HCT116 (cell line): ENCODE data around the gene GRIK1.

ENCODE experiments used
- EGR1 ChIP-seq: IDR thresholded peaks from 2 replicates; pipeline ENCODE4 v1.6.1; 2012; ENCODE audit warnings: low read depth
- EZH2 ChIP-seq: fragments of 200-600 bp; sonication (generic); IDR thresholded peaks from 2 replicates; pipeline ENCODE4 v1.6.1; 2017; ENCODE audit warnings: antibody characterized with exemption, mixed run types
- EZH2phosphoT487 ChIP-seq: fragments of 200-600 bp; IDR thresholded peaks from 2 replicates; pipeline ENCODE4 v1.6.1; 2018; ENCODE audit warnings: antibody characterized with exemption, borderline replicate concordance
- POLR2A ChIP-seq: IDR thresholded peaks from 2 replicates; pipeline ENCODE4 v1.7.0; 2011; ENCODE audit warnings: borderline replicate concordance; ENCODE audit not compliant: insufficient read depth, insufficient read length; ENCODE audit errors: extremely low read depth
- TF ChIP-seq, protein P1 (sequence below): IDR thresholded peaks from 2 replicates; pipeline ENCODE4 v1.6.1; 2012
- TF ChIP-seq, protein P2 (sequence below), 3 experiments: fragments of 200-600 bp in 1 of 3; sonication (generic) in 1 of 3; IDR thresholded peaks in 2 of 3; conservative IDR thresholded peaks in 1 of 3; 2 replicates each; pipeline ENCODE4 v1.5.1; 2012 to 2017; ENCODE audit warnings: low read depth in 2 of 3, low read length in 2 of 3, antibody characterized with exemption in 1 of 3, borderline replicate concordance in 1 of 3, control low read depth in 1 of 3, mild to moderate bottlenecking in 1 of 3, mixed read lengths in 1 of 3, mixed run types in 1 of 3, moderate library complexity in 1 of 3; ENCODE audit not compliant: insufficient read depth in 1 of 3

DNA sequence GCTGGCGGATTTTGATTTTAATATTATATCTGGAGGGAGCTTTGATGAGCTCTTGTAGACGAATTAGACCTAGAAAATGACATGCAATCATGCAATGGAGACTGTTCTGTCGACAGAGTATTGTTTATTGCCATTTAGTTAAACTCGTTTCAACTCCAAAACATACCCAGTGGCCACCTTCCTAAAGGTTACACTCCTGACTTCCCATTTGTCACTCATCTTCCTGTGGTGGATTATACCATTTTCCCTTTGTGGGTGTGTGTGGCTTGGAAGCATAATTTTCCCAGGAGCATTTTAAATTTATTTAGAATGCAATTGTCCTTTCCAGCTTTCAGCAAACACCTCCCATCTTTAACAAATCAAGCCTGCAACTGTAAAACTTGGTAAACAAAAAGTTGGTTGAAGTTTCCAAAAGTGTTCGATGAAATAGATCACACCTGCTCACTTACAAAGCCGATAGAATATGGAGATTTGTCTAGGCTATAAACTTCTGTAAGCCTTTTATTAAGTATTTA, 266.6 kb downstream of the GRIK1 start:
- no peak for TF ChIP-seq EZH2phosphoT487
- TF ChIP-seq EZH2: no peak
- TF ChIP-seq, protein P1, sequence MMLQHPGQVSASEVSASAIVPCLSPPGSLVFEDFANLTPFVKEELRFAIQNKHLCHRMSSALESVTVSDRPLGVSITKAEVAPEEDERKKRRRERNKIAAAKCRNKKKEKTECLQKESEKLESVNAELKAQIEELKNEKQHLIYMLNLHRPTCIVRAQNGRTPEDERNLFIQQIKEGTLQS: no peak
- TF ChIP-seq POLR2A: no peak
- TF ChIP-seq, protein P2, sequence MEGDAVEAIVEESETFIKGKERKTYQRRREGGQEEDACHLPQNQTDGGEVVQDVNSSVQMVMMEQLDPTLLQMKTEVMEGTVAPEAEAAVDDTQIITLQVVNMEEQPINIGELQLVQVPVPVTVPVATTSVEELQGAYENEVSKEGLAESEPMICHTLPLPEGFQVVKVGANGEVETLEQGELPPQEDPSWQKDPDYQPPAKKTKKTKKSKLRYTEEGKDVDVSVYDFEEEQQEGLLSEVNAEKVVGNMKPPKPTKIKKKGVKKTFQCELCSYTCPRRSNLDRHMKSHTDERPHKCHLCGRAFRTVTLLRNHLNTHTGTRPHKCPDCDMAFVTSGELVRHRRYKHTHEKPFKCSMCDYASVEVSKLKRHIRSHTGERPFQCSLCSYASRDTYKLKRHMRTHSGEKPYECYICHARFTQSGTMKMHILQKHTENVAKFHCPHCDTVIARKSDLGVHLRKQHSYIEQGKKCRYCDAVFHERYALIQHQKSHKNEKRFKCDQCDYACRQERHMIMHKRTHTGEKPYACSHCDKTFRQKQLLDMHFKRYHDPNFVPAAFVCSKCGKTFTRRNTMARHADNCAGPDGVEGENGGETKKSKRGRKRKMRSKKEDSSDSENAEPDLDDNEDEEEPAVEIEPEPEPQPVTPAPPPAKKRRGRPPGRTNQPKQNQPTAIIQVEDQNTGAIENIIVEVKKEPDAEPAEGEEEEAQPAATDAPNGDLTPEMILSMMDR (IDR thresholded peaks at IDR 0.05 in 2 of 3, conservative IDR thresholded peaks at IDR 0.05 in 1 of 3; ENCODE audit: borderline replicate concordance in 1 of 3, insufficient read depth in 1 of 3, low read depth in 2 of 3, low read length in 2 of 3): no peak
- no peak for TF ChIP-seq EGR1
